T-helper 9 cell (primary cell): ENCODE measurements around the gene ZNF791.
"Not testable (repeated sequence)": the region's sequence is repeated elsewhere in the genome, so short reads cannot be mapped to it uniquely, and the experiment has no call there.

ENCODE experiments used
- DNase-seq: peaks from one replicate; pipeline ENCODE4 v3.0.0-alpha.2; 2020
- total RNA-seq, 2 donors: gene quantifications; one replicate each; lab custom pipeline; 2026; lab: John Stamatoyannopoulos, UW

ZNF791 gene
- 78.2 to 149 reads per million in 2 donors for total RNA-seq

DNA sequence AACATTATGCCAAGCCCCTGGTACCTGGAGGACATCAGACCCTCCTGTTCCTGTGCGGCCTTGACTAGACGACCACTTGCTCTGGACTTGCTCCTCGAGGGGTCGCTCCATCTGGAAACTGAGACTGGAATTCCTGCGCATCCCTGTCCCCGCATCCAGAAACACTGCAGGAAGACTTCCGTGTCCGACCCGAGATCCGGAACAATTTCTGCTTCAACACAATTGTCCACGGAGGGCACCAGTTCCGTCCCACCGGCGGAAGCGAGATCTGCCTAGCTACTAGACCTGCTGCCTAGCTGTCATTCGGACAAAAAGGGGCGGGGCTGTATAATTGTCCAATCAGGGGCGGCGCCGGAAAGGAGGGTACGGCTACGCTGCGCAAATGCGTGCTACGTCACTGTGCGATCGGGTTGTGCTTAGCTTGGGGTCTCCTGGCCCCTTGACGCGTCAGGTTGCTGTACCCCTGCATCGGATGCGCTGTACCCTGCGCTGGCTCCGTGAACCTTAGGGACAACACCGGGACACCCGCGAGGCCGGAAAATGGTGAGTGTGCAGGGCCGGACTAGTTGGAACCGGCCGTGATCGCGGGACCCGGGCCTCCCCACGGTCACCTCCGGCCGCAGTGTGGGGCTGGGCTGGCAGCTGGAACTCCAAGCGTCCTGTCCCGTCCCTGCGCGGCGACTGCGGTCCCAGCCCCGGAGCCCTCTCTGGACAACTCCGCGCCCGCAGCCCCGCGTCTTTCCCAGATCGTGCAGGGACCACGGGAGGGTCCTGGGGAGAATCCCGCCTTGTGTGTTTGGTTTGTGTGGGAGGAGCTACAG lies at the start of gene ZNF791, which contains the start of gene ZNF490:
Gene ZNF791, plus strand, starts transcription at position 381 of the 821 bp plus-strand sequence. Its CDS starts 160 bp downstream, at position 541.
Gene ZNF490, minus strand, starts transcription at position 274 of the 821 bp plus-strand sequence. Its CDS starts 133 bp downstream, at position 141.
- peak; percentile 91 for DNase-seq

DNA sequence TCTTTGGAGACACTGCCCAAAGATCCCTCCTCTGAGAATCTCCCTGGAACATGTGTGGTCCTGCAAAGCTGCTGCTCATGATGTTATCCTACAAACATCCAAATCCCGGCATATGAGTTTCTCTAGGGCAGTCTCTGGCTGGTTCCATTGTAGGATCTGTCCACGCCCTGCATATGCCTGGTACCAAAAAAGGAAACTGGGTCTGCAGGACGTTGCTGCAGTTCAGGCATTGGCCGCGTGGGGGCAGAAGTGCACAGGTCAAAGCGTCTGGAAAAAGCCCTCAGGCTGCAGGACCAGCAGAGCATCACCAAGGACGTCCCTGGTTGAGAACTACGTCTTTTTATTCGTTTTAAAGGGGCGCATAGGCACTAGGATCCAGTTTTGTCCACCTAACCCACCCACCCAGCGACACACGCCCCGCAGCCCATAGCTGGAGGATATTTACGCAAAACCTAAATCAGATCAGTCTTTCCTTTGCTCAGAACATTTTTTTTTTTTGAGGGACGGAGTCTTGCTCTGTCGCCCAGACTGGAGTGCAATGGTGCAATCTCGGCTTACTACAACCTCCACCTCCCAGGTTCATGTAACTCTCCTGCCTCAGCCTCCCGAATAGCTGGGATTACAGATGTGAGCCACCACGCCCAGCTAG lies 46.6 kb upstream of the ZNF791 start:
- DNase-seq: peak; percentile 95

DNA sequence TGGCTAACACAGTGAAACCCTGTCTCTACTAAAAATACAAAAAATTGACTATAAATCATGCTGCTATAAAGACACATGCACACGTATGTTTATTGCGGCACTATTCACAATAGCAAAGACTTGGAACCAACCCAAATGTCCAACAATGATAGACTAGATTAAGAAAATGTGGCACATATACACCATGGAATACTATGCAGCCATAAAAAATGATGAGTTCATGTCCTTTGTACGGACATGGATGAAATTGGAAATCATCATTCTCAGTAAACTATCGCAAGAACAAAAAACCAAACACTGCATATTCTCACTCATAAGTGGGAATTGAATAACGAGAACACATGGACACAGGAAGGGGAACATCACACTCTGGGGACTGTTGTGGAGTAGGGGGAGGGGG lies 44.3 kb upstream of the ZNF791 start:
- DNase-seq: not testable (repeated sequence)

DNA sequence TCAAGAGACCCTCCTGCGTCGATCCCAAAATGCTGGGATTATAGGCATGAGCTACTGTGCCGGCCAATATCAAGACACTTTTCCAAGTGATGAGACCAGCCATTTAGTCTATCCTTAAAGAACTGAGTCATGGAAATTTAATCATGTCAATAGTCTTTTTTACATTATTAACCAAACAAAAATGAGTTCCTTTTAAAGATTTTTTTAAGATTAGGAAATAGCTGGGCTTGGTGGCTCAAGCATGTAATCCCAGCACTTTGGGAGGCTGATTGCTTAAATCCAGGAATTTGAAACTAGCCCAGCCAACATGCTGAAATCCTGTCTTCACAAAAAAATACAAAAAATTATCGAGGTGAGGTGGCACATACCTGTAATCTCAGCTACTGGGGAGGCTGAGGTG lies 42.8 kb upstream of the ZNF791 start:
- DNase-seq: no peak

DNA sequence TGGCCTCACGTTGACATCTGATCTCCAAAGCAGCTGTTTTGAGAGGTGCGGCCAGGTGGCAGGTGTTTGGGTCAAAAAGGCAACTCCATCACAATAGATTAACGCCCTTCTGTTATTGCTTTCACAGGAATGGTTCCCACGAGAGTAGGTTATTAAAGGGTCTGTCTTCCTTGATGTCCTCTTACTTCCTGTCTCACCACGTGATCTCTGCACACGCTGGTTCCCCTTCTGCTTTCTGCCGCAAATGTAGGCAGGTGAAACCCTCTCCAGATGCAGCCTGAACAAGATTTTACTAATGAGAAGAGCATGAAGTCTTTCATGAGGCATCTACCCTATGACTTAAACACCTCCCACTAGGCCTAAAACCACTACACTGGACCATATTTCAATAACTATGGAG lies 36.7 kb upstream of the ZNF791 start:
- no peak for DNase-seq

DNA sequence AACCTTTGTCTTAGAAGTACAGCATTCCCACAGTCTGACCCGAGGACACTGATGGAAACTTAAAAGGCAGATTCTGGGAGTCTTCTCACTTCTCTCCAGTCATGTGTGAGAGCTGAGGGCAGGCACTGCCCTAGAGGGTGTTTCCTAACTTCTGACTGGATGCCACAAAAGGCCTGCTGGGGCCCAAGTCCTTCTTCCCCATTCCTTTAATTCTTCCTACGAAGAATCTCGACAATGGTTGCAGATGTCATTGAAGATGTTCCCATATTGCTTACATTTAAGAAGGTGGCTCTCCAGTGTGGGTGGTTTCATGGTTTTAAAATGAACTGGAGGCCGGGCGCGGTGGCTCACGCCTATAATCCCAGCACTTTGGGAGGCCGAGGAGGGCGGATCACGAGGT lies 32.1 kb upstream of the ZNF791 start:
- no peak for DNase-seq

DNA sequence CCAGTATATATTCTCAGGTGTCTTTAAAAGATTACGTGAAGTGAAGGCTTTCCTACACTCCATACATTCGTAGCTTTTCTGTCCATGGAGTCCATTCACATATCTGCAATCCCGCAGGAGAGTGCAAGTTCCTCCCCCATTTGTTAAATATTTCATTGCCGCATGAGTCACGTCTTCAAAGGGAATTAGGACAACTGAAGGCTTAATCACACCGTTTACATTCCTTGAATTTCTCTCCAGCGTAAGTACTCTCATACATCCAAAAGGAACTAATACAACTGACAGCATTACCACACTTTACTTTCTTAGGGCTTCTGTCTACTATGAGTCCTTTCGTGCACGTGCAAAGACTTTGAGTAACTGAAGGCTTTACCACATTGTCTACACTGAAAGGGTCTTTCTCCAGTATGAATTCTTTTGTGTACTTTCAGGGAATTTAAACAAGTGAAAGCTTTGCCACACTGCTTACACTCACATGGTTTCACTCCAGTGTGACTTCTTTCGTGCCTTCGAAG lies 30.5 kb upstream of the ZNF791 start:
- no peak for DNase-seq

DNA sequence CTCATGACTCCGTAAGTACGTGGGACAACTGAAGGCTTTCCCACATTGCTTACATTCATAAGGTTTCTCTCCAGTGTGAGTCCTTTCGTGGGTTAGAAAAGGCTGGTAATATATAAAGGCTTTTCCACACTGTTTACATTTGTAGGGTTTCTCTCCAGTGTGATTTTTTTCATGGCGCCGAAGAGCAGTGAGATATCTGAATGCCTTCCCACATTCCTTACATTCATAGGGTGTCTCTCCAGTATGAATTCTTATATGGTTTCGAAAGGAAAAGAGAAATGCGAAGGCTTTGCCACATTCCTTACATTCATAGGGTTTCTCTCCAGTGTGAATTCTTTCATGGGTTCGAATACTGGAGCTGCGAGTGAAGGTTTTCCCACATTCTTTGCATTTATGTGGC lies 29.6 kb upstream of the ZNF791 start:
- no peak for DNase-seq

DNA sequence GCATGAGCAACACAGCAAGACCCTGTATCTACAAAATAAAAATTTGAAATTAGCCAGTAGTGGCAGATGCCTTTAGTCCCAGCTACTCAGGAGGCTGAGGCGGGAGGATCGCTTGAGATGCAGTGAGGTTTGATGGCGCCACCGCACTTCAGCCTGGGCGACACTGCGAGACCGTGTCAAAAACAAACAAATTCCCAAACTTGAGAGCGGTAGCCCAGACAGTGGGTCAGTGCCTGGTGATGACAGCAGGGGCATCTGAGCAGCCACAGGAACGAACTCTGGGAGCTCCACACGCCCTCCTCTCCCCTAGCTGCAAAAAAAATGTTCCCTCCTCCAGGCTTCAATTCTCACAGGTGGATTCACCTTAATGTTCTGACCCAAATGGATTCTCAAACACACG lies 14.2 kb upstream of the ZNF791 start:
- DNase-seq: no peak

DNA sequence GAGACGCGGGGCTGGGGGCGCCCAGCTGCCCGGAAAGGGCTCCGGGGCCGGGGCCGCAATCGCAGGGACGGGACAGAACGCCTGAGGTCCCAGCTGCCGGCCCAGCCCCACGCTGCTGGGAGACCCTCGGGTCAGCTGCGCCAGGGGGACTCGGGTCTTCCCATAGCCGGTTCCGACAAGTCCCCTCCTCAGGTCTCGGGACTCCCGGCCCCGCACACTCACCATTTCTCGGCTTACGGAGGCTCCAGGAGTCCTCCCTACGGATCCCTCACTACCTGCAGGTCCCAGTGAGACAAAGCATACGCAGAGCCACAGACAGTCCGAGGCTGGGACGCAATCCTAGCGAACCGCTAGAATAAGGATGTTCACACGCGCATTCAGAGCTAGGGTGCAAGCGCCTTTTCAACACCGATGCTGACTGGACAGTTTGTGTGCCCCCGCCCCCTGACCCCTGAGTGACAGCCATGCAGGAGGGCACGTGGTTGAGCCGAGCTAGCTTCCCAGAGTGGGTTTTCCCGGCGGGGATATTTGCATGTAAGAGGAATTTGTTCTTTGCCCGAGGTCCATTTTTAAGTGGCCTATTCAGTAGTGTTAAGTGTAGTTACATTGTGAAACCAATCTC lies 13.7 kb upstream of the ZNF791 start:
- DNase-seq: no peak

DNA sequence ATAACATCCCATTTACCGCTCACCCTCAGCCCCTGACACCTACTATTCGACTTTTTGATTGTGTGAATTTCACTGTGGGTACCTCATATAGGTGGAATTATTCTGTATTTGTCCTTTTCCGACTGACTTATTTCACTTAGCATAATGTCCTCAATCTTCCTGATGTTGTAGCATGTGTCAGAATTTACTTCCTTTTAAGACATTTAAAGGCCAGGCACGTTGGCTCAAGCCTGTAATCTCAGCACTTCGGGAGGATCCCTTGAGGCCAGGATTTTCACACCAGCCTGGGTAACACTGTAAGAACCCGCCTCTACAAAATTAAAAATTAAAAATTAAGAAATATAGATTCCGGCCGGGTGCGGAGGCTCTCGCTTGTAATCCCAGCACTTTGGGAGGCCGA lies 13.1 kb upstream of the ZNF791 start:
- no peak for DNase-seq

DNA sequence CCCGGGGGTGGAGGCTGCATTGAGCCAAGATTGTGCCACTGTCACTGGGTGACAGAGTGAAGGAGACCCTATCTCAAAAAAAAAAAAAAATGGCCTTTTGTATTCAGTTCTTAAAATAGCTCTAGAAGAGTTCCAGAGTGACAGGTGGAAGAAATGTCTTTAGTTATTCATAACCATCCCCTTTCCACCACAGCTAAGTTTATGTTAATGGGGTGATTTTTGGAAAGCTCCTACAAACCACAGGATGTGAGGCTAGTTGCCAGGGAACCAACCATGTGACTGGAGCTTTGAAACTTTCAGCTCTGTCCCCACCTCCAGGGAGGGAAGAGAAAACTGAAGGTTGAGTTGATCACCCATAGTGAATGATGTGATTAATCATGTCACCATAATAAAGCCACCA lies 7.0 kb upstream of the ZNF791 start:
- peak; percentile 25 for DNase-seq

DNA sequence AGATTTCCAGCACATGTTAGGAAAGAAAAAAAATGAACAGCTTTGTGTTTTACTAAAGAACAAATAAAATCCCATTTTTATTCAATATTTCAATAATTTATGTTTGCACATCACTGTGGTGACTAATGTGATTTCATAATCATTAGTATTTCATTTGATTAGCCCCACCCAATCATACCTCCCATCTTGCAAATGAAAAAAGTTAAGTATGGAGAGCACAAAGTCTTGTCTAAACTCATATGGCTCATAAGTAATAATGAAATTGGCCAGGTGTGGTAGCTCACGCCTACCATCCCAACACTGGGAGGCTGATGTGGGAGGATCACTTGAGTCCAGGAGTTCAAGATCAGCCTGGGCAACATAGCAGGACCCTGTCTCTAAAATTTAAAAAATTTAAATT lies 3.9 kb upstream of the ZNF791 start:
- no peak for DNase-seq

DNA sequence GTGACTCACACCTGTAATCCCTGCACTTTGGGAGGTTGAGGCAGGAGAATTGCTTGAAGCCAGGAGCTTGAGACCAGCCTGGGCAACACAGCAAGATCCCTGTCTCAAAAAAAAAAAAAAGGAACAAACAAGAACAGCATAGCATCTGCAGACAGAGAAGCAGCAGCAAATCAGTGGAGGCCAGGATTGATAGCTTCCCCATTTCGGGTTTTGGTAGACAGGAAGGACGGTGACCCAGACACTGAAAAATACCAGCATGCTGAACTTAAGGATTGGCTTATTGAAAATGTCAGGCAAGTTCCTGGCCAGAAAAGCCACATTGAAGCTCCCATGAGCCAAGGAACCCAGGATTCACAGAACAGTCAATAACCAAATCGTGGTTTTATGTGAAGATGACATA lies 3.1 kb upstream of the ZNF791 start:
- DNase-seq: no peak

DNA sequence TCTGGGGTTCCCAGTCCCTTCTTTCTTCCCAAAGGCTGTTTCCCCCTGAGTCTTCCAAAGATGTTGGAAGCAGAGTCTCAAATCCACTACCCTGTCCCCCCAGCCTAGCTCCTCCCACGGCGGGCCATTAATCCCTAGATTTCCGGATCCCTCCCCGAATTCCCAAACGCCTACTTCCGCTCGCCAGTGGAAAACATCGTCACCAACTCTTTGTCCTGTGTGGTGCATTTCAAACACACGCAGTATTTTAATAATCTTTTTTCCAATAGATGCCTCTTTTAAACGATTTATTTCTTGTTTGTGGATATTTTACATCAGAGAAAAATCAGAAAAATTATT lies 610 bp downstream of the ZNF791 start:
- no peak for DNase-seq

DNA sequence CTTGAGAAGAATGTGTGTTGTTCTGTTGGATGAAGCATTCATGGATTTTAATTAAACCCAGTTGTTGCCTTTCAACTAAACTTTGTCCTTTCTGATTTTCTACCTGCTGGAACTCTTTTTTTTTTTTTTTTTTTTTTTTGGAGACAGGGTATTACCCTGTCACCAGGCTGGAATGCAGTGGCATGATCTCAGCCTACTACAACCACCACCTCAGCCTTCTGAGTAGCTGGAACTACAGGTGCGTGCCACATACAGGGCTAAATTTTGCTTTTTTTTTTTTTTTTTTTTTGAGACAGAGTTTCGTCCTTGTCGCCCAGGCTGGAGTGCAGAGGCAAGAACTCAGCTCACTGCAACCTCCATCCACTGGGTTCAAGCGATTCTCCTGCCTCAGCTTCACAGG lies 6.9 kb downstream of the ZNF791 start:
- DNase-seq: no peak

DNA sequence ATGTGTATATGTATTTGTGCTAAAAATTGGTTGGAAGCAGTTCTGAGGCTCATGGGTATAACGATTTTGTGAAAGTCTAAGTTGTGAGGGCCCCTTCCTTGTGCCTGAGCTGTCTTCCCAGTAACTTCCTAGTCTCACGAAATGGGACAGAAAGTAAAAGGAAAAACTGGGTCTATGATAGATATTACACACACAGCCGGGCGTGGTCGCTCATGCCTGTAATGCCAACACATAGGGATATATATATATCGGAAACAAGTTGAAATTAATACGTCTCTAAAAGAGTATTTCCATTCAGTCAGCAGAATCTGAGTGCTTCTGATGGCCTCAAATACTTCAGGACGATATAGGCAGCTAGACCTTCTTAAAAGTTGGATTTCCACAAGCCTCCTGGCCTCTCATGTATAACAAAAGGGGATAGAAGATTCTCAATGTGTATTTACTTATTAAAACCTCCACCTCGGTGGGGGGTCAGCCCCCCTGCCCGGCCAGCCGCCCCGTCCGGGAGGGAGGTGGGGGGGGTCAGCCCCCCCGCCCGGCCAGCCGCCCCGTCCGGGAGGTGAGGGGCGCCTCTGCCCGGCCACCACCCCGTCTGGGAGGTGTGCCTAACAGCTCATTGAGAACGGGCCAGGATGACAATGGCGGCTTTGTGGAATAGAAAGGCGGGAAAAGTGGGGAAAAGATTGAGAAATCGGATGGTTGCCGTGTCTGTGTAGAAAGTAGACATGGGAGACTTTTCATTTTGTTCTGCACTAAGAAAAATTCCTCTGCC lies 10.7 kb downstream of the ZNF791 start:
- not testable (repeated sequence) for DNase-seq

DNA sequence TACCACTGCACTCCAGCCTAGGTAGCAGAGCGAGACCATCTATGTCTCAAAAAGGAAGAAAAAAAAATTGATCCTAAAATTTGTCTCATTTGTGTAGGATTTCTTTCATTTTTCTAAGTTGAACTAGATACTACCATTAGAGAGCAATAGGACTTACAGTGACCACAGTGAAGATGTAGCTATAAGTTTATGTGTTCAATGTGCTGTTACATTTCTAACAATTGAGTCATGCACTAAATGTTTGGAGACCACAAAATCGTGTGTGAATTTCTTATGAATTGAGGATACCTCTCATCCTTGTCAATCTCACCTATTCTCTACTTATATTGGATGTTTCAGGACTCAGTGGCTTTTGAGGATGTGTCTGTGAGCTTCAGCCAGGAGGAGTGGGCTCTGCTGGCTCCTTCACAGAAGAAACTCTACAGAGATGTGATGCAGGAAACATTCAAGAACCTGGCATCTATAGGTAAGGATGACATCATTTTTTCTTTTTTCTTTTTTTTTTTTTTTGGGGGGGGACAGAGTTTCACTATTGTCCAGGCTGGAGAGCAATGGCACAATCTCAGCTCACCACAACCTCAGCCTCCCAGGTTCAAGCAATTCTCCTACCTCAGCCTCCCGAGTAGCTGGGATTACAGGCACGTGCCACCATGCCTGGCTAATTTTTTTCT lies 12.8 kb downstream of the ZNF791 start:
- no peak for DNase-seq

DNA sequence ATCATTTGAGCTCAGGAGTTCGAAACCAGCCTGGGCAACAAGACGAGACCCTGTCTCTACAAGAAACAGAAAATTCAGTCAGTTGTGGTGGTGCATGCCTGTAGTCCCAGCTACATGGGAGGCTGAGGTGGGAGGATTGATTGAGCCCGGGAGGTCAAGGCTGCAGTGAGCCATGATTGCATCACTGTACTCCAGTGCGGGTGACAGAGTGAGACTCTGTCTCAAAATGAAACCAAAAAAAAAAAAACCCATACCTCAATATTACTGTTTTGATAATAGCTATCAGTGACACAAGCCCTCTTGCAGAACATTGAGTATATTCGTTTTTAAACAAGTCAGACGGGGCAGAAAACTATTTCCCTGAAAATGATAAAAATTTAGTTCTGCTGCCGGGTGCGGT lies 16.2 kb downstream of the ZNF791 start:
- no peak for DNase-seq

DNA sequence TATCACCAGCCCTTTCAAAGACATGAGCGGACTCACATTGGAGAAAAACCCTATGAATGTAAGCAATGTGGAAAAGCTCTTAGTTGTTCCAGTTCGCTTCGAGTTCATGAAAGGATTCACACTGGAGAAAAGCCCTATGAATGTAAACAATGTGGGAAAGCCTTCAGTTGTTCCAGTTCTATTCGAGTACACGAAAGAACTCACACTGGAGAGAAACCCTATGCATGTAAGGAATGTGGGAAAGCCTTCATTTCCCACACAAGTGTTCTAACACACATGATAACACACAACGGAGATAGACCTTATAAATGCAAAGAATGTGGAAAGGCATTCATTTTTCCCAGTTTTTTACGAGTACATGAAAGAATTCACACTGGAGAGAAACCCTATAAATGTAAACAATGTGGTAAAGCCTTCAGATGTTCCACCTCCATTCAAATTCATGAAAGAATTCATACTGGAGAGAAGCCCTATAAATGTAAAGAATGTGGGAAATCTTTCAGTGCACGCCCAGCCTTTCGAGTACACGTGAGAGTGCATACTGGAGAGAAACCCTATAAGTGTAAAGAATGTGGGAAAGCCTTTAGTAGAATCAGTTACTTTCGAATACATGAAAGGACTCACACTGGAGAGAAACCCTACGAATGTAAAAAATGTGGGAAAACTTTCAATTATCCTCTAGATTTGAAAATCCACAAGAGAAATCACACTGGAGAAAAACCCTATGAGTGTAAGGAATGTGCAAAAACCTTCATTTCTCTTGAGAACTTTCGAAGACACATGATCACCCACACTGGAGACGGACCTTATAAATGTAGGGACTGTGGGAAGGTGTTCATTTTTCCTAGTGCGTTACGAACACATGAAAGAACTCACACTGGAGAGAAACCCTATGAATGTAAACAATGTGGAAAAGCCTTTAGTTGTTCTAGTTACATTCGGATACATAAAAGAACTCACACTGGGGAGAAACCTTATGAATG lies 17.6 kb downstream of the ZNF791 start:
- no peak for DNase-seq

DNA sequence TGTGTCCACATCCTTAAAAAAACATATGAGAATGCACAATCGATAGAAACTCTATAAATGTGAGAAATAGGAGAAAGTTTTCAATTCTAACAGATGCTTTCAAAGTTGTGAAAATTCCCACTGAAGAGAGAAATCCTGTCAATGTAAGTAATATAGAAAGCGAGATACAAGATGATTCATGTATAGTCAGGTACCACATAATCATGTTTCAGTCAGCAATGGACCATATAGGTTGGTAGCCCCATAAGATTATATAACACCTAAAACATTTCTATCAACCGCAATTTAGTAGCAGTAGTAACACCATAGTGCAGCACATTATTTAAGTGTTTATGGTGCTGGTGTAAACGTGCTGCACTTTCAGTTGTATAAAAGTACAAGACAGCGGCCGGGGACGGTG lies 18.5 kb downstream of the ZNF791 start:
- DNase-seq: no peak
